Ishikawa (cell line): ENCODE results near the gene UBE2L3.

Experiments used
- CEBPB ChIP-seq: IDR thresholded peaks from 2 replicates; pipeline ENCODE4 v1.6.1; 2012
- CREB1 ChIP-seq: IDR thresholded peaks from 2 replicates; pipeline ENCODE4 v1.6.1; 2012; ENCODE audit warnings: low read depth
- EGR1 ChIP-seq: IDR thresholded peaks from 2 replicates; pipeline ENCODE4 v1.6.1; 2012
- EP300 ChIP-seq: IDR thresholded peaks from 2 replicates; pipeline ENCODE4 v1.6.1; 2012; ENCODE audit warnings: borderline replicate concordance
- FOXM1 ChIP-seq: IDR thresholded peaks from 2 replicates; pipeline ENCODE4 v1.6.1; 2012; ENCODE audit warnings: low read depth, borderline replicate concordance
- MAX ChIP-seq: IDR thresholded peaks from 2 replicates; pipeline ENCODE4 v1.6.1; 2012
- NFIC ChIP-seq: IDR thresholded peaks from 2 replicates; pipeline ENCODE4 v1.6.1; 2012
- RAD21 ChIP-seq: IDR thresholded peaks from 2 replicates; pipeline ENCODE4 v1.6.1; 2012; ENCODE audit warnings: low read depth
- TAF1 ChIP-seq: IDR thresholded peaks from 2 replicates; pipeline ENCODE4 v1.6.1; 2012; ENCODE audit warnings: low read depth, mild to moderate bottlenecking
- TCF12 ChIP-seq: IDR thresholded peaks from 2 replicates; pipeline ENCODE4 v1.6.1; 2012; ENCODE audit warnings: low read depth
- TEAD4 ChIP-seq: IDR thresholded peaks from 2 replicates; pipeline ENCODE4 v1.6.1; 2012
- USF1 ChIP-seq: IDR thresholded peaks from 2 replicates; pipeline ENCODE4 v1.6.1; 2012
- YY1 ChIP-seq: IDR thresholded peaks from 2 replicates; pipeline ENCODE4 v1.6.1; 2012; ENCODE audit warnings: low read depth
- ZBTB7A ChIP-seq: IDR thresholded peaks from 2 replicates; pipeline ENCODE4 v1.6.1; 2012; ENCODE audit warnings: low read depth
- TF ChIP-seq, protein P1 (sequence below): IDR thresholded peaks from 2 replicates; pipeline ENCODE4 v1.6.1; 2012; ENCODE audit warnings: low read depth, mild to moderate bottlenecking

The UBE2L3 gene

GRCh38 chr22:21594865-21595452 lies 27.4 kb downstream of the UBE2L3 start:
- TF ChIP-seq TEAD4 (no peak), TAF1 (no peak), YY1 (no peak), CEBPB (no peak), ZBTB7A (no peak), EP300 (no peak), TCF12 (no peak), RAD21 (no peak), USF1 (no peak), FOXM1 (no peak), MAX (no peak), CREB1 (no peak), NFIC (no peak)
- TF ChIP-seq, protein P1, sequence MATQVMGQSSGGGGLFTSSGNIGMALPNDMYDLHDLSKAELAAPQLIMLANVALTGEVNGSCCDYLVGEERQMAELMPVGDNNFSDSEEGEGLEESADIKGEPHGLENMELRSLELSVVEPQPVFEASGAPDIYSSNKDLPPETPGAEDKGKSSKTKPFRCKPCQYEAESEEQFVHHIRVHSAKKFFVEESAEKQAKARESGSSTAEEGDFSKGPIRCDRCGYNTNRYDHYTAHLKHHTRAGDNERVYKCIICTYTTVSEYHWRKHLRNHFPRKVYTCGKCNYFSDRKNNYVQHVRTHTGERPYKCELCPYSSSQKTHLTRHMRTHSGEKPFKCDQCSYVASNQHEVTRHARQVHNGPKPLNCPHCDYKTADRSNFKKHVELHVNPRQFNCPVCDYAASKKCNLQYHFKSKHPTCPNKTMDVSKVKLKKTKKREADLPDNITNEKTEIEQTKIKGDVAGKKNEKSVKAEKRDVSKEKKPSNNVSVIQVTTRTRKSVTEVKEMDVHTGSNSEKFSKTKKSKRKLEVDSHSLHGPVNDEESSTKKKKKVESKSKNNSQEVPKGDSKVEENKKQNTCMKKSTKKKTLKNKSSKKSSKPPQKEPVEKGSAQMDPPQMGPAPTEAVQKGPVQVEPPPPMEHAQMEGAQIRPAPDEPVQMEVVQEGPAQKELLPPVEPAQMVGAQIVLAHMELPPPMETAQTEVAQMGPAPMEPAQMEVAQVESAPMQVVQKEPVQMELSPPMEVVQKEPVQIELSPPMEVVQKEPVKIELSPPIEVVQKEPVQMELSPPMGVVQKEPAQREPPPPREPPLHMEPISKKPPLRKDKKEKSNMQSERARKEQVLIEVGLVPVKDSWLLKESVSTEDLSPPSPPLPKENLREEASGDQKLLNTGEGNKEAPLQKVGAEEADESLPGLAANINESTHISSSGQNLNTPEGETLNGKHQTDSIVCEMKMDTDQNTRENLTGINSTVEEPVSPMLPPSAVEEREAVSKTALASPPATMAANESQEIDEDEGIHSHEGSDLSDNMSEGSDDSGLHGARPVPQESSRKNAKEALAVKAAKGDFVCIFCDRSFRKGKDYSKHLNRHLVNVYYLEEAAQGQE, result no peak

- TF ChIP-seq EP300, result no peak
- TF ChIP-seq FOXM1, result no peak
- no peak for TF ChIP-seq CEBPB
- TF ChIP-seq ZBTB7A, result no peak
- no peak for TF ChIP-seq TCF12
- TF ChIP-seq TEAD4, result no peak
- no peak for TF ChIP-seq TAF1
- no peak for TF ChIP-seq RAD21
- TF ChIP-seq MAX, result no peak
- no peak for TF ChIP-seq EGR1
Measured at GRCh38 chr22:21598302-21598701, 30.8 kb downstream of the UBE2L3 start.

DNA sequence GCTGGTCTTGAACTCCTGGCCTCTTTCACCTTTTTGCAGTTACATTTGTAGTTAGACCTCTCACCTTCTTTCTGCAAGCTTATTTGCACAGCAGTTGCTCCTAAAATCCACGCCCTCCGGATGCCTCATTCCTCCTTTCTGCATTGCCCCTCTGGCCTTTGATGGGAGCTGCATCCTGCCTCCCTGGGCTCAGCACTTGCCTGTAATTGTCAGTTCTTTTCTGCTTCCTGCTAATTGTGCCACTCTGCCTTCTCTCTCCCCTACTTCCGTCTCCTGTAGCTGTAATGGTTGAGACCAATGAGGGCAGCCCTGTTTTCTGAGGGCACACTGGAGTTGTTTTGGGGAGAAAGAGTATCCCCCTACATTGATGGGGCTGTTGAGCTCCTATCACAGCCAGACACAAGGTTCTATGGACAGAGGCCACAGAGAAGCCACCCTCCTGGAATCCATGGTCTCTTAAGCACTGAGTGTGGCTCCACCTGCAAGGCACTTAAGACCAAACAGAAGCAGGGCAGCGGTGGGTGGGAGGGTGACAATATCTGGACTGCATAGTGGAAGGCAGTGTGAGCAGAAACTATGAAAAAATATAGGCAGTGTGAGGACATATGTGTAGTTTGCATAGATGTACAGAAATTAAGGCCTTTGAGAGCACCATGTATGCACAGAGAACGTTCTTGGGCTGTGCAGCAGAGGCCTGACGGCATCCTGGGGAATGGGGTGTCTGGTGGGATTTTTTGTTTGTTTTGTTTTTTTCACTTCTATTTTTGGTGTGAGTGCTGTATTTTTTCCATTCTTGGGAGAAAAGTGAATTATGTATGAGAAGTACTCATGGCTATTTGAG lies 31.8 kb downstream of the UBE2L3 start:
- no peak for TF ChIP-seq CEBPB
- TF ChIP-seq ZBTB7A, result no peak
- TF ChIP-seq RAD21, result no peak
- no peak for TF ChIP-seq USF1
- TF ChIP-seq YY1, result no peak
- TF ChIP-seq CREB1, result no peak
- TF ChIP-seq NFIC, result no peak
- no peak for TF ChIP-seq FOXM1
- no peak for TF ChIP-seq EGR1
- TF ChIP-seq TCF12, result no peak
- TF ChIP-seq TEAD4, result no peak
- no peak for TF ChIP-seq MAX
- TF ChIP-seq, protein P1, result no peak
- no peak for TF ChIP-seq EP300
- no peak for TF ChIP-seq TAF1

GRCh38 chr22:21602579-21602978 lies 35.1 kb downstream of the UBE2L3 start:
- no peak for TF ChIP-seq ZBTB7A
- no peak for TF ChIP-seq USF1
- no peak for TF ChIP-seq EGR1
- TF ChIP-seq TAF1, result no peak
- TF ChIP-seq NFIC, result no peak
- no peak for TF ChIP-seq TEAD4
- TF ChIP-seq FOXM1, result no peak

GRCh38 chr22:21603973-21604372 lies 36.5 kb downstream of the UBE2L3 start:
- TF ChIP-seq FOXM1 (no peak), TAF1 (no peak), CEBPB (no peak), USF1 (no peak), MAX (no peak), EP300 (no peak), CREB1 (no peak), TCF12 (no peak), TEAD4 (no peak), EGR1 (no peak)
- TF ChIP-seq, protein P1, result no peak
